GM21390 (cell line): ENCODE data around the gene KLF7.

Experiments used
- ATAC-seq: cut with Tn5 transposase; IDR thresholded peaks from one replicate; pipeline ENCODE4 v1.9.1; 2021; ENCODE audit not compliant: unreplicated experiment

KLF7 gene

GRCh38 chr2:207165121-207166038 lies at the start of gene KLF7:
Gene KLF7 (minus strand): TSS chr2:207165948. CDS start chr2:207165568, 380 bp downstream.
- ATAC-seq: no peak

- ATAC-seq: no peak
Measured at GRCh38 chr2:207215308-207215707, 49.6 kb upstream of the KLF7 start.

GRCh38 chr2:207214446-207214845 lies 48.7 kb upstream of the KLF7 start:
- ATAC-seq: no peak

DNA sequence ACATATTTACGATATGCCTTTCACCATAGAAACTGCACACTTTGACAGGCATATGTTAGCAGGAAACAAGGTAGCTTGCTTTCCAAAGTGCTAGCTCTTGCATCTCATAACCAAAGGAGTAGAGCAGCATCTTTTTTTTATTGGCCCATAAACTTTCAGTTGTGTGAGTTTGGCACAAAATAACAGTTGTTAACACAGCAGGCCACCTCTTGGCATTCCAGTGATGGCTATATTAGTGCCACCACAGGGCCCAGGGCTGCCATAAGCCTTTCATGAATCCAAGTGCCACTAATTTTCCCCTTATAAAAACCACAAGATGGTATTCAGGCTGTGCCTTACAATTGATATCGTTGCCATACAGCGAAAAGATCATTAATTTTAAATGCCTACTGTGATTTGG lies 40.3 kb upstream of the KLF7 start:
- ATAC-seq: no peak

- no peak for ATAC-seq
Measured at GRCh38 chr2:207205173-207205957, 39.6 kb upstream of the KLF7 start.

- ATAC-seq: no peak
Measured at GRCh38 chr2:207203056-207203455, 37.3 kb upstream of the KLF7 start.

DNA sequence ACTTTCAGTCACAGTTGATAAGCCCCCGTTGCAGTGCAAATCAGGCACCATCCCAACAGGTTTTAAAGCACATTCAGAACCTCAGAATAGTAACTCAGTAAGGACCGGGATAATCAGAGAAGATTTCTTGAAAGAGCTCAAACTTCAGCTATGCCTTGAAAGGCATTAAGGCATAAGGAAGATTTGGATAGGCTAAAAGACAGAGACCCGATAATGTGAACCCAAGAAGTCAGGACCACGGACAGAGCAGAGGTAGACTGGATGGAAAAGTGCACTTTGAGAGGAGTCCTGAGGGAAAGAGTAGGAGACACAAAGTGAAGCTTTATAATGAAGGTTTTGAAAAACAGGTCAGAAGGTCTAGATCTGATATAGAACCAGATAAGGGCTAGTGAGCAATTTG lies 36.9 kb upstream of the KLF7 start:
- ATAC-seq: no peak

DNA sequence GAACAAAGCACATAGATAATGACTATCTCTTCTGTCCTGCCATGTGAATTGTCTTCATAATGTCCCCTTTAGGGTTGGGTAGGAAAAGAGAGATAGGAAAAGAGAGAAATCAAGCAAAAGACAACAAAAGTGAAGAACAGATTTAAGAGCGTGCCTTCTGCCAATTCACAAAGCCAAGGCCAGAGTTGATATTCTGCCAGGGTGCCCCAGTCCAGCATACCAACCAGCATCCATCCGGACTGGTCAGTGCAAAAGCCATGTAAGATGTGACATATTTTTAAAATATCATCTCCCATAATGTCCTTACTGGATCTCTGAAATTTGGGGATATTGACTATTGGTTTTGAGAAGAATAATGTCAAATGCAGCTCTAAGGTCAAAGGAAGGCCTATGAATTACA lies 35.7 kb upstream of the KLF7 start:
- no peak for ATAC-seq

DNA sequence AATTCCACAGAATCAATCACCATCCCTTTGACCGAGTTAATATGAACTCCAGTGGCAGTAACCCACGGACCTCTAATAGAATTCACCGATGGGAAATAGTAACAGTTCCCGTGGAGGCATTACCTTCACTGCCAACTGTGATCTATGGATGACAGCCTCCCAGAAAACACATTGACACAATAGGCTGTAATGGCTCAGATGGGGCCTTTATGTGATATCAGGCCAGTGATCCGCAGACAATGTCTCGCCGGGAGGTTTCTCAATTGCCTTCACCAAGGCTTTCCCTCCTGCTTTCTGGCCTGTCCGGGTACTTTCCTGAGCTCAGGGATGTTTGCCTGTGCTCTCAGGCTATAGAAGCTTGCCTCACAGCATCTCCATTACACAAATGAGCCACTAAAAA lies 34.4 kb upstream of the KLF7 start:
- no peak for ATAC-seq

DNA sequence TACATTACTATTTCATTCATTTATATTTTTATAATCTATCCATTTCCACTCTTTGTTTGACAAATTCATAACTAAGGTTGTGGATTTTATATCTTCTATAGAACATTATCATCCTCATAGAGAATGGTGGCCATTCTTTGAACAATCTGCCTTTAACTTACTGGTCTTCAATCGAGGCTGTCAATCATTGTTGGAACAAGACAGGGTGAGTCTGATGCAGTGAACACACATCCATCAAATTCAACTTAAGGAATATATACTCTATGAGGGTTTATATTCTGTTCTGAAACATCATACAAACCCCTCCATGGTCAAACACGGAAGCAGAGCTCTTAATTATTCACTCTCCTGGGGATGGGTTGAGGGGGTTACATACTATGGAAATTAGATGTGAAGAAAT lies 28.3 kb upstream of the KLF7 start:
- no peak for ATAC-seq

DNA sequence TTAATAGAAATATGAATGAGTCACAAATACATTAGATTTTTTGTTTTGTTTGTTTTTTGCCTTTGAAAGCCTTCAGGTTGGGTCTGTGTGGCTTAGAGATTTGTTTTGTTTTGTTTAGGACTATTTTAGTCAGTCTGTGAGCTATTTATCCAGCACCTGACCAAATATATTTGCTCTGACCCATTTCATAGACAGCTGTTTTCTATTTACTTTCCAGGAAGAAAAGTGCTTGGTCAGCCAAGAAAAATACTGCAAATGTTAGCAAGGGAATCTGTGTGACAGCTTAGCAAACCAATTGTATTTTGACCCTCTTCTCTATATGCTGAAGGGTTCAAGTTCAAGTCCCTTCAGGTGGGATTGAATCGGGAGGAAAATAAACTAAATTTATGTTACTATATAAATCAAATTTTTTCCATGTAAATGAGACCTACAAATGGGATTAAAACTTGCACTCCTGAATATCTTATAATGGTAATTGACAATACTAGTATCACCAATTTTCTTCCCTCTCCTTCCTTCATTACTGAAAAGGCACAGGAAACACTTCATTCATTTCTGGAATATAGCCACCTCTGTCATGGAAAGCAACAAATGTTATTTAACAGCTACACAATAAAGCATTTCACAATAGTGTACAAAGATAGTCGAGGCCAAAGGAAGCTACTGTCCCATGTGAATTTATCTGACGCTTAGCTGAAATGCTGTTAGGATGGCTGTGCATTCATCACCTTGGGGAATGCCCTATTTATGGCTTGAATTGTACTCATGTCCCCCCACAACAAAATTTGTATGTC lies 23.1 kb upstream of the KLF7 start:
- no peak for ATAC-seq

DNA sequence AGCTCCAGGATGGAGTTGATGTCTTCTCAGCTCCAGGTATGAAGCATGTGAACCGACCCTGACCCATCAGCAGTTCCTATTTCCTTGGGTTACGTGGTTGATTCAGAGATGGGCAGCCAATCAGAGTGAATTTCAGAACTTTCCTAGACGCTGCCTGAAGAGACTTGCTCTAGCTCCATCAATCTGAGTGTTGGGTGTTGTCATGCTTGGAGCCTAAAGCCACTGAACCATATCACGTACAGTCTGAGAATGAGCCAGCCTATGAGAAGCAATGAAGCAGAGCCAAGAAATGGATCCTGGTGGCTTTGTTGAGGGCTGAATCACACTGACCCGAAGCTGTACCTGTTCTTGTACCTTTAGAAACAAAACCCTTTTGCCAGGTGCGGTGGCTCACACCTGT lies 19.6 kb upstream of the KLF7 start:
- ATAC-seq: no peak

DNA sequence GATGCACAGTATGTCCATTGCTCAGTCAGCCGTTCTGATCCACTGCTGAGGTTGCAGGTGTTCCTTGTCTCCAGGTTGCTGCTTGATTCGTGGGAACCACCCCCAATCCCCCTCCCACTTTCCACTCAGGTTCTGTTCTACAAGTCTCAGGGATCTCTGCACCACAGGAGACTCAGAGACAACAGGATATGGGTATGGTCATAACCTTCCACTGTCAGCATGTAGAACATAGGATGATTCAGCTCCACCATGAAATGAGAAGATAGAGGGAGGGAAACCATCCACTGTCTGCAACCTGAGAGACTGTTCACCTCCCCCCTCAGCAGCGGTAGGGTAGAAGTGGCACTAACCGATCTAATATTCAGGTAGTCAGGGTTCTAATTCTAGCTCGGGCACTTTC lies 19.0 kb upstream of the KLF7 start:
- no peak for ATAC-seq

GRCh38 chr2:207184348-207184747 lies 18.6 kb upstream of the KLF7 start:
- ATAC-seq: no peak

DNA sequence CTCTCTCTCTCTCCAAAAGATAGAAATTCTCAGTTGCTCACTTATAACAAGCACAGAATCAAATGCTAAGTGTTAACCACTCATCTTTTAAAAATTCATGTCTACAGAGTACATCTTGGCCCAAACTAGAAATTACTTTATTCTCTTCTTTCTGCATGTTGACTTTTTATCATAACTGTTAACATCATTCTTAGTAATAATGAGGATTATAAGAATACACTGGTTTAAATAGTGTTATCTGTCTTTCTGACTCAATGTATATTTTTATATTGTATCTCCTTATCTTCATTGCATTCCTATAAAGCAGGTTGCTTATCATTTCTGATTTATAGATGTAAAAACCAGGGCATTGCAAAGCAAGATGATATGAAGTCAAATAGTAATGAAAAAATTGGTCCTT lies 17.8 kb upstream of the KLF7 start:
- ATAC-seq: no peak

- ATAC-seq: no peak
Measured at GRCh38 chr2:207182911-207183310, 17.2 kb upstream of the KLF7 start.

- no peak for ATAC-seq
Measured at GRCh38 chr2:207181526-207182274, 16.0 kb upstream of the KLF7 start.

DNA sequence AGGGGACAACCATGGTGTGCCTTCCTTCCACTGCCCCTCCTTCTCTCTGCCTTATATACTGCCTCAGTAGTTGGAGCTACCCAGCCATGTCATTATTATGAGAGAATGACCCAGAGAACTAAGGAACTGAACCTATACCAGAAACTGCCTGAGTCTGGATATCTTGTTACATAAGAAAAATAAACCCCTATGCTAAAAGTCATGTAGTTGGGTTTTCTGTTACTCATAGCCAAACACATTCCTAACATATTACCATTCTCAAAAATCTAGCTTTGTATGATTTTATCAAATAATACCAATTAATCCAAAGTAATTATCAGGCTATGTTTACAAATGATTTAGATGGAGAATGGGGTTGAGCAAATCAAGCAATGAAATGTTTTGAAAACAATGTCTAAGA lies 15.0 kb upstream of the KLF7 start:
- no peak for ATAC-seq

- no peak for ATAC-seq
Measured at GRCh38 chr2:207176247-207176646, 10.5 kb upstream of the KLF7 start.

- no peak for ATAC-seq
Measured at GRCh38 chr2:207173641-207174040, 7.9 kb upstream of the KLF7 start.
